Activated T-helper 17 cell treated with anti-CD3 and anti-CD28 coated beads, Interleukin-2, amount 50 U/mL, for 72 hours (primary cell): ENCODE results near the gene AKAP11. TPM values are rescaled to one million over a fixed set of nuclear protein-coding genes. Genes with fewer than 3 reads are reported as not detected.

ENCODE experiments used
- ATAC-seq: fragments of 150-1000 bp; cut with Tn5 transposase; replicated peaks from 2 replicates; pipeline ENCODE4 v1.10.0; 2021; ENCODE audit warnings: mild to moderate bottlenecking, moderate library complexity
- H3K27ac Mint-ChIP-seq: one replicate; pipeline ENCODE4 v1.8.0; 2022; ENCODE audit warnings: mixed read lengths
- H3K27me3 Mint-ChIP-seq: one replicate; pipeline ENCODE4 v1.8.0; 2022; ENCODE audit warnings: mixed read lengths
- H3K36me3 Mint-ChIP-seq: one replicate; pipeline ENCODE4 v1.8.0; 2022; ENCODE audit warnings: low read depth, mild to moderate bottlenecking, mixed read lengths
- H3K4me1 Mint-ChIP-seq: one replicate; pipeline ENCODE4 v1.8.0; 2022; ENCODE audit warnings: mixed read lengths
- H3K4me3 Mint-ChIP-seq: one replicate; pipeline ENCODE4 v1.8.0; 2022; ENCODE audit warnings: mild to moderate bottlenecking, mixed read lengths
- H3K9me3 Mint-ChIP-seq: one replicate; pipeline ENCODE4 v1.8.0; 2022; ENCODE audit warnings: mixed read lengths
- total RNA-seq, 2 donors: library from RNA; stranded (reverse); gene quantifications; one replicate each; pipeline ENCODE4 v1.2.3, GENCODE V29; 2022

AKAP11 gene
- total RNA-seq, 2 donors from 2014 or later = 30.3 to 48.6 TPM

GRCh38 chr13:42369071-42369797 lies 97.3 kb downstream of the AKAP11 start:
- peak; percentile 98 for ATAC-seq
- H3K36me3 Mint-ChIP-seq = no peaks in the 10 kb centered on the region
- H3K4me3 Mint-ChIP-seq = peak overlapping the region; percentile 30
- H3K27me3 Mint-ChIP-seq = no peaks in the 10 kb centered on the region
- peaks cover 9% of the 10 kb centered on the region for H3K4me1 Mint-ChIP-seq
- no peaks in the 10 kb centered on the region for H3K9me3 Mint-ChIP-seq
- H3K27ac Mint-ChIP-seq = peak overlapping the region; percentile 47

GRCh38 chr13:42370229-42370628 lies 98.3 kb downstream of the AKAP11 start:
- no peak overlapping the region for H3K27ac Mint-ChIP-seq
- no peaks in the 10 kb centered on the region for H3K9me3 Mint-ChIP-seq
- H3K4me3 Mint-ChIP-seq = no peak overlapping the region
- no peaks in the 10 kb centered on the region for H3K27me3 Mint-ChIP-seq
- peaks cover 9% of the 10 kb centered on the region for H3K4me1 Mint-ChIP-seq
- no peaks in the 10 kb centered on the region for H3K36me3 Mint-ChIP-seq
- ATAC-seq = no peak

Other genes with a start within 250 kb of the AKAP11 start
- 10 to 100 TPM; 16.6 to 17.5 TPM for gene DGKH, start 223.5 kb upstream of the AKAP11 start, total RNA-seq